Common myeloid progenitor, CD34-positive (primary cell): Measurements from ENCODE around the gene ABCA7.
"Not testable (repeated sequence)": the region's sequence is repeated elsewhere in the genome, so short reads cannot be mapped to it uniquely, and the experiment has no call there.

Experiments used
- CTCF ChIA-PET: fragments of 350-600 bp; sonication (Branson Sonifier 250); formaldehyde crosslinking; loops from one replicate; lab custom pipeline; 2021; ENCODE audit warnings: antibody characterized with exemption; lab: Charles Lee
- POLR2A ChIA-PET: fragments of 350-600 bp; sonication (Branson Sonifier 250); formaldehyde crosslinking; loops from one replicate; lab custom pipeline; 2021; ENCODE audit warnings: antibody characterized with exemption; lab: Charles Lee
- DNase-seq, 3 donors: peaks; one replicate each; pipeline versions ENCODE4 v3.0.0 to v3.0.0-alpha.2; 2013
- H3K27ac ChIP-seq, 2 experiments: 1 replicate in 1 of 2; 2 replicates in 1 of 2; pipeline ENCODE4 v1.7.0; 2013; ENCODE audit warnings: inconsistent platforms in 2 of 2, low read length in 2 of 2, mild to moderate bottlenecking in 2 of 2, low read depth in 1 of 2, moderate library complexity in 1 of 2; ENCODE audit not compliant: severe bottlenecking in 2 of 2, insufficient read depth in 1 of 2, poor library complexity in 1 of 2
- H3K27me3 ChIP-seq, 5 experiments: replicated peaks in 2 of 5; 1 replicate in 3 of 5; 2 replicates in 2 of 5; pipeline versions ENCODE4 v1.6.1 to v1.7.0; 2013; ENCODE audit warnings: low read length in 4 of 5, mild to moderate bottlenecking in 2 of 5, moderate library complexity in 2 of 5, inconsistent platforms in 1 of 5; ENCODE audit not compliant: insufficient read depth in 5 of 5, control insufficient read depth in 4 of 5
- H3K36me3 ChIP-seq, 4 experiments: 1 replicate in 2 of 4; 2 replicates in 2 of 4; pipeline versions ENCODE4 v1.6.1 to v1.7.0; 2013; ENCODE audit warnings: low read length in 3 of 4, control low read depth in 1 of 4, mild to moderate bottlenecking in 1 of 4; ENCODE audit not compliant: control insufficient read depth in 4 of 4, insufficient read depth in 4 of 4
- H3K4me1 ChIP-seq, 4 experiments: 1 replicate in 3 of 4; 2 replicates in 1 of 4; pipeline versions ENCODE4 v1.6.1 to v1.7.1; 2013; ENCODE audit warnings: low read length in 3 of 4, mild to moderate bottlenecking in 3 of 4, control low read depth in 1 of 4, inconsistent platforms in 1 of 4, moderate library complexity in 1 of 4; ENCODE audit not compliant: control insufficient read depth in 4 of 4, insufficient read depth in 4 of 4; ENCODE audit errors: control extremely low read depth in 1 of 4
- H3K4me3 ChIP-seq, 7 experiments: 1 replicate in 4 of 7; 2 replicates in 3 of 7; pipeline versions ENCODE4 v1.5.1 to v1.7.0; 2013; ENCODE audit warnings: mild to moderate bottlenecking in 7 of 7, low read length in 6 of 7, moderate library complexity in 6 of 7, inconsistent platforms in 2 of 7, low read depth in 2 of 7, control low read depth in 1 of 7; ENCODE audit not compliant: insufficient read depth in 4 of 7, control insufficient read depth in 1 of 7; ENCODE audit errors: extremely low read depth in 1 of 7
- H3K9me3 ChIP-seq, 5 experiments: 1 replicate in 4 of 5; 2 replicates in 1 of 5; pipeline versions ENCODE4 v1.6.1 to v1.7.1; 2013; ENCODE audit warnings: low read length in 4 of 5, mild to moderate bottlenecking in 2 of 5, inconsistent platforms in 1 of 5, low read depth in 1 of 5, moderate library complexity in 1 of 5; ENCODE audit not compliant: control insufficient read depth in 4 of 5, insufficient read depth in 2 of 5; ENCODE audit errors: control extremely low read depth in 1 of 5
- WGBS: methylation state at CpG from one replicate; pipeline ENCODE4 v1.1.5; 2013; ENCODE audit not compliant: insufficient coverage; 5-methylcytosine and 5-hydroxymethylcytosine counted together

The ABCA7 gene

GRCh38 chr19:1020868-1021425, 19.0 kb upstream of the ABCA7 start, which contains the start of gene TMEM259:
Gene TMEM259, minus strand, starts transcription at chr19:1021123. Its CDS starts 127 bp downstream, at chr19:1020996.
- ChIA-PET POLR2A (interaction anchor here (0.6 to 1.5 kb wide), 5 partner anchors 18 to 186 kb away, joined by 3 to 5 read pairs (median 3); partner anchors contain the start of genes ARHGAP45 and WDR18), CTCF (interaction anchor here (0.9 to 1.8 kb wide), 4 partner anchors 8 to 69 kb away, joined by 3 to 9 read pairs (median 5); partner anchors contain the start of gene GRIN3B)
- Histone ChIP-seq H3K4me3 (peak within 1 kb of the TSS; percentile 66 to 97 (median 91)), H3K27me3 (no peaks in the 10 kb centered on the region), H3K4me1 (peaks cover 0 to 47% (median 44%) of the 10 kb centered on the region in 4 experiments), H3K36me3 (peaks cover 0 to 30% (median 5%) of the 10 kb centered on the region in 4 experiments), H3K27ac (peak within 1 kb of the TSS; percentile 99), H3K9me3 (no peaks in the 10 kb centered on the region)
- DNase-seq = peak; percentile 97 to 99 (median 98)
- 0% methylated on average over 50 of the region's 68 CpGs for WGBS

GRCh38 chr19:1023883-1024188, 16.1 kb upstream of the ABCA7 start:
- H3K36me3 ChIP-seq, DNase-seq, H3K27me3 ChIP-seq, H3K4me3 ChIP-seq, H3K9me3 ChIP-seq, POLR2A ChIA-PET, H3K27ac ChIP-seq: not testable (repeated sequence)
- H3K4me1 ChIP-seq = peaks cover 0 to 48% (median 43%) of the 10 kb centered on the region in 4 experiments
- 90% methylated on average over 4 of the region's 5 CpGs for WGBS
- CTCF ChIA-PET = interaction anchor here (1.4 kb wide), 1 partner anchor 8 kb away, joined by 3 read pairs; no protein-coding TSS in a partner anchor

GRCh38 chr19:1025080-1025479, 14.8 kb upstream of the ABCA7 start:
- peaks cover 0 to 42% (median 34%) of the 10 kb centered on the region in 4 experiments for H3K4me1 ChIP-seq
- CTCF ChIA-PET, H3K27me3 ChIP-seq, DNase-seq, H3K4me3 ChIP-seq, H3K36me3 ChIP-seq, H3K27ac ChIP-seq, H3K9me3 ChIP-seq: not testable (repeated sequence)
- 100% methylated on average over 1 of the region's 6 CpGs for WGBS
- POLR2A ChIA-PET = interaction anchor here (1.5 kb wide), 1 partner anchor 13 kb away, joined by 4 read pairs; no protein-coding TSS in a partner anchor

- Histone ChIP-seq H3K4me3 (peak within 1 kb of the TSS; percentile 74 to 92 (median 81)), H3K4me1 (peaks cover 0 to 37% (median 29%) of the 10 kb centered on the region in 4 experiments), H3K27ac (peak within 1 kb of the TSS; percentile 58 to 85), H3K27me3 (no peaks in the 10 kb centered on the region), H3K9me3 (no peaks in the 10 kb centered on the region), H3K36me3 (peaks cover 0 to 11% (median 7%) of the 10 kb centered on the region in 4 experiments)
- 5% methylated on average over 54 of the region's 63 CpGs for WGBS
- CTCF ChIA-PET = interaction anchor here (1.0 to 5.3 kb wide), 3 partner anchors 12 to 80 kb away, joined by 3 to 44 read pairs (median 4); partner anchors contain the start of gene ABCA7
- POLR2A ChIA-PET = interaction anchor here (0.8 to 1.5 kb wide), 9 partner anchors 11 to 244 kb away, joined by 3 to 5 read pairs (median 3); partner anchors contain the start of genes ABCA7 and ARHGAP45
- peak; percentile 48 to 68 (median 63) for DNase-seq
Measured at GRCh38 chr19:1025960-1026782, 13.7 kb upstream of the ABCA7 start, which contains the start of gene CNN2. Gene CNN2, plus strand, starts transcription at chr19:1026608. Its CDS starts 54 bp downstream, at chr19:1026662.

- Histone ChIP-seq H3K9me3 (no peaks in the 10 kb centered on the region), H3K36me3 (peaks cover 0 to 15% (median 10%) of the 10 kb centered on the region in 4 experiments), H3K4me3 (peak overlapping the region; percentile 74 to 92 (median 81)), H3K4me1 (peaks cover 0 to 33% (median 23%) of the 10 kb centered on the region in 4 experiments), H3K27me3 (no peaks in the 10 kb centered on the region), H3K27ac (peak overlapping the region; percentile 58 to 85)
- DNase-seq = peak; percentile 47 to 66 (median 59)
- WGBS = 1% methylated on average over 22 of the region's 36 CpGs
- ChIA-PET POLR2A (interaction anchor here (0.8 to 1.3 kb wide), 7 partner anchors 10 to 243 kb away, joined by 3 to 5 read pairs (median 3); partner anchors contain the start of genes ABCA7 and ARHGAP45), CTCF (interaction anchor here (0.7 to 5.3 kb wide), 4 partner anchors 11 to 214 kb away, joined by 3 to 44 read pairs (median 4); partner anchors contain the start of genes ABCA7 and ARHGAP45)
Measured at GRCh38 chr19:1026783-1027649, 12.9 kb upstream of the ABCA7 start.

- DNase-seq = no peak
- 6% methylated on average over 15 of the region's 16 CpGs for WGBS
Measured at GRCh38 chr19:1027650-1028061, 12.3 kb upstream of the ABCA7 start.

More at GRCh38 chr19:1027650-1028061, 12.3 kb upstream of the ABCA7 start:
- Histone ChIP-seq H3K4me1 (peaks cover 0 to 33% (median 21%) of the 10 kb centered on the region in 4 experiments), H3K27me3 (no peaks in the 10 kb centered on the region), H3K27ac (peak overlapping the region in 1 of 2 experiments; percentile 85), H3K9me3 (no peaks in the 10 kb centered on the region), H3K4me3 (peak overlapping the region; percentile 74 to 92 (median 81)), H3K36me3 (peaks cover 0 to 22% (median 17%) of the 10 kb centered on the region in 4 experiments)
- CTCF ChIA-PET = interaction anchor here (0.7 to 5.3 kb wide), 4 partner anchors 11 to 213 kb away, joined by 4 to 44 read pairs (median 4); partner anchors contain the start of genes ABCA7 and ARHGAP45
- POLR2A ChIA-PET = interaction anchor here (0.9 to 1.0 kb wide), 3 partner anchors 12 to 40 kb away, joined by 3 to 7 read pairs (median 4); partner anchors contain the start of genes ABCA7 and ARHGAP45
